ENCODE measurements around the gene IQCK. TPM values are rescaled to one million over a fixed set of nuclear protein-coding genes. Genes with fewer than 3 reads are reported as not detected.

IQCK gene
- total RNA-seq, 2 donors from 2014 or later: 7.5 to 14.4 TPM

- H3K27ac ChIP-seq: peak overlapping the region in 1 of 2 donors; percentile 43
- peaks cover 0 to 35% of the 10 kb centered on the region in 2 donors for H3K4me1 ChIP-seq
- no peaks in the 10 kb centered on the region for H3K9me3 ChIP-seq
- DNase-seq (ENCODE audit: low spot score): no peak
- peaks cover 6% of the 10 kb centered on the region for H3K36me3 ChIP-seq
- no peaks in the 10 kb centered on the region for H3K27me3 ChIP-seq
- H3K4me3 ChIP-seq: peak overlapping the region; percentile 72 to 82
- no peak for TF ChIP-seq CTCF (IDR thresholded peaks at IDR 0.05)
Measured at GRCh38 chr16:19885451-19886072, 167.5 kb downstream of the IQCK start.

- Histone ChIP-seq H3K36me3 (peaks cover 1% of the 10 kb centered on the region), H3K9me3 (no peaks in the 10 kb centered on the region), H3K27ac (peak overlapping the region in 1 of 2 donors; percentile 2), H3K4me1 (peaks cover 0 to 35% of the 10 kb centered on the region in 2 donors), H3K4me3 (peak overlapping the region in 1 of 2 donors; percentile 82), H3K27me3 (no peaks in the 10 kb centered on the region)
- peak; percentile 100 for TF ChIP-seq CTCF (IDR thresholded peaks at IDR 0.05)
- peak; percentile 85 for DNase-seq (ENCODE audit: low spot score)
Measured at GRCh38 chr16:19886073-19886941, 168.2 kb downstream of the IQCK start.

GRCh38 chr16:19888834-19889233 lies 170.8 kb downstream of the IQCK start:
- H3K4me1 ChIP-seq: peaks cover 0 to 15% of the 10 kb centered on the region in 2 donors
- TF ChIP-seq CTCF (IDR thresholded peaks at IDR 0.05): no peak
- DNase-seq (ENCODE audit: low spot score): no peak
- H3K27ac ChIP-seq: no peak overlapping the region
- H3K9me3 ChIP-seq: no peaks in the 10 kb centered on the region
- no peaks in the 10 kb centered on the region for H3K36me3 ChIP-seq
- H3K27me3 ChIP-seq: no peaks in the 10 kb centered on the region
- H3K4me3 ChIP-seq: no peak overlapping the region

GRCh38 chr16:19890901-19891300 lies 172.8 kb downstream of the IQCK start:
- no peak for TF ChIP-seq CTCF (IDR thresholded peaks at IDR 0.05)
- H3K36me3 ChIP-seq: no peaks in the 10 kb centered on the region
- DNase-seq (ENCODE audit: low spot score): no peak

GRCh38 chr16:19892902-19893301 lies 174.8 kb downstream of the IQCK start:
- TF ChIP-seq CTCF (IDR thresholded peaks at IDR 0.05): no peak
- DNase-seq (ENCODE audit: low spot score): no peak
- H3K36me3 ChIP-seq: no peaks in the 10 kb centered on the region
- H3K4me1 ChIP-seq: no peaks in the 10 kb centered on the region
- H3K27me3 ChIP-seq: no peaks in the 10 kb centered on the region
- no peak overlapping the region for H3K27ac ChIP-seq
- no peaks in the 10 kb centered on the region for H3K9me3 ChIP-seq
- H3K4me3 ChIP-seq: no peak overlapping the region

More at GRCh38 chr16:19890901-19891300, 172.8 kb downstream of the IQCK start:
- Histone ChIP-seq H3K4me3 (no peak overlapping the region), H3K27me3 (no peaks in the 10 kb centered on the region), H3K27ac (no peak overlapping the region), H3K4me1 (peaks cover 0 to 5% of the 10 kb centered on the region in 2 donors), H3K9me3 (no peaks in the 10 kb centered on the region)

All from right atrium auricular region (tissue), 2 donors.